Measurements from ENCODE around the gene MIAT.
A peak's percentile ranks its signal among the peaks of the same experiment; 100 is the strongest.

MIAT gene

GRCh38 chr22:26632422-26633155 is 24.8 kb upstream of the MIAT start:
- no peak for DNase-seq (ENCODE audit: low read depth)
- H3K4me3 ChIP-seq (ENCODE audit: low read length) = no peak overlapping the region
- TF ChIP-seq CTCF (conservative IDR thresholded peaks at IDR 0.05; ENCODE audit: low read depth, low read length) = no peak

GRCh38 chr22:26634189-26634588 is 23.2 kb upstream of the MIAT start:
- no peak for DNase-seq (ENCODE audit: low read depth)
- no peak for TF ChIP-seq CTCF (conservative IDR thresholded peaks at IDR 0.05; ENCODE audit: low read depth, low read length)
- no peak overlapping the region for H3K4me3 ChIP-seq (ENCODE audit: low read length)

- no peak for TF ChIP-seq CTCF (conservative IDR thresholded peaks at IDR 0.05; ENCODE audit: low read depth, low read length)
- no peak for DNase-seq (ENCODE audit: low read depth)
- H3K4me3 ChIP-seq (ENCODE audit: low read length) = no peak overlapping the region
These were observed 22.3 kb upstream of the MIAT start for GRCh38 chr22:26635117-26635516.

GRCh38 chr22:26636296-26636695 is 21.1 kb upstream of the MIAT start:
- DNase-seq (ENCODE audit: low read depth) = no peak
- no peak for TF ChIP-seq CTCF (conservative IDR thresholded peaks at IDR 0.05; ENCODE audit: low read depth, low read length)
- H3K4me3 ChIP-seq (ENCODE audit: low read length) = no peak overlapping the region

GRCh38 chr22:26642465-26643417 is 14.6 kb upstream of the MIAT start:
- TF ChIP-seq CTCF (conservative IDR thresholded peaks at IDR 0.05; ENCODE audit: low read depth, low read length) = peak; percentile 5
- DNase-seq (ENCODE audit: low read depth) = no peak
- H3K4me3 ChIP-seq (ENCODE audit: low read length) = no peak overlapping the region

- DNase-seq (ENCODE audit: low read depth) = no peak
- no peak for TF ChIP-seq CTCF (conservative IDR thresholded peaks at IDR 0.05; ENCODE audit: low read depth, low read length)
- H3K4me3 ChIP-seq (ENCODE audit: low read length) = no peak overlapping the region
These were observed 13.8 kb upstream of the MIAT start for GRCh38 chr22:26643418-26644100.
